ENCODE measurements around the gene STPG3. TPM values are rescaled to one million over a fixed set of nuclear protein-coding genes. Genes with fewer than 3 reads are reported as not detected.

STPG3 gene
- total RNA-seq, 1 donor from 2014 or later = not detected

GRCh38 chr9:137244486-137245449, 6.3 kb upstream of the STPG3 start:
- Mint-ChIP-seq H3K4me1 (ENCODE audit: low read depth) (peaks cover 13% of the 10 kb centered on the region), H3K27me3 (peaks cover 5% of the 10 kb centered on the region), H3K4me3 (ENCODE audit: low read depth) (no peak overlapping the region), H3K27ac (no peak overlapping the region), H3K9me3 (ENCODE audit: low read depth) (no peaks in the 10 kb centered on the region), H3K36me3 (ENCODE audit: insufficient read depth) (peaks cover 10% of the 10 kb centered on the region)
- DNase-seq (ENCODE audit: low spot score, unreplicated experiment) = no peak
- TF ChIP-seq CTCF (IDR thresholded peaks at IDR 0.05; ENCODE audit: unreplicated experiment) = no peak

- H3K9me3 Mint-ChIP-seq (ENCODE audit: low read depth) = no peaks in the 10 kb centered on the region
- no peak overlapping the region for H3K27ac Mint-ChIP-seq
- H3K27me3 Mint-ChIP-seq = peaks cover 5% of the 10 kb centered on the region
- no peak for TF ChIP-seq CTCF (IDR thresholded peaks at IDR 0.05; ENCODE audit: unreplicated experiment)
- peaks cover 10% of the 10 kb centered on the region for H3K36me3 Mint-ChIP-seq (ENCODE audit: insufficient read depth)
- H3K4me3 Mint-ChIP-seq (ENCODE audit: low read depth) = no peak overlapping the region
- peaks cover 12% of the 10 kb centered on the region for H3K4me1 Mint-ChIP-seq (ENCODE audit: low read depth)
- no peak for DNase-seq (ENCODE audit: low spot score, unreplicated experiment)
Measured at GRCh38 chr9:137245450-137246421, 5.3 kb upstream of the STPG3 start.

- H3K27ac Mint-ChIP-seq = no peak overlapping the region
- H3K27me3 Mint-ChIP-seq = peaks cover 5% of the 10 kb centered on the region
- no peak for DNase-seq (ENCODE audit: low spot score, unreplicated experiment)
- no peaks in the 10 kb centered on the region for H3K9me3 Mint-ChIP-seq (ENCODE audit: low read depth)
- no peak overlapping the region for H3K4me3 Mint-ChIP-seq (ENCODE audit: low read depth)
- peaks cover 8% of the 10 kb centered on the region for H3K36me3 Mint-ChIP-seq (ENCODE audit: insufficient read depth)
- H3K4me1 Mint-ChIP-seq (ENCODE audit: low read depth) = peaks cover 10% of the 10 kb centered on the region
- no peak for TF ChIP-seq CTCF (IDR thresholded peaks at IDR 0.05; ENCODE audit: unreplicated experiment)
Measured at GRCh38 chr9:137247135-137247915, 3.8 kb upstream of the STPG3 start.

- H3K36me3 Mint-ChIP-seq (ENCODE audit: insufficient read depth) = peaks cover 4% of the 10 kb centered on the region
- H3K9me3 Mint-ChIP-seq (ENCODE audit: low read depth) = no peaks in the 10 kb centered on the region
- DNase-seq (ENCODE audit: low spot score, unreplicated experiment) = no peak
- peaks cover 5% of the 10 kb centered on the region for H3K27me3 Mint-ChIP-seq
- no peak overlapping the region for H3K4me3 Mint-ChIP-seq (ENCODE audit: low read depth)
- H3K4me1 Mint-ChIP-seq (ENCODE audit: low read depth) = peaks cover 4% of the 10 kb centered on the region
- TF ChIP-seq CTCF (IDR thresholded peaks at IDR 0.05; ENCODE audit: unreplicated experiment) = no peak
- no peak overlapping the region for H3K27ac Mint-ChIP-seq
Measured at GRCh38 chr9:137247916-137248175, 3.2 kb upstream of the STPG3 start.

Data from progenitor cell of endocrine pancreas (in vitro differentiated cells).